HG03135 (cell line): ENCODE results near the gene RXFP4.
"Not testable (repeated sequence)": the region's sequence is repeated elsewhere in the genome, so short reads cannot be mapped to it uniquely, and the experiment has no call there.

Experiments used
- ATAC-seq: cut with Tn5 transposase; IDR thresholded peaks from one replicate; pipeline ENCODE4 v1.9.1; 2021; ENCODE audit warnings: mild to moderate bottlenecking, moderate library complexity; ENCODE audit not compliant: unreplicated experiment

RXFP4 gene

GRCh38 chr1:155930725-155931124 lies 10.7 kb upstream of the RXFP4 start:
- ATAC-seq: not testable (repeated sequence)

- no peak for ATAC-seq
Observed at GRCh38 chr1:155931332-155932038, 10.0 kb upstream of the RXFP4 start.

GRCh38 chr1:155932081-155932480 lies 9.4 kb upstream of the RXFP4 start:
- no peak for ATAC-seq

GRCh38 chr1:155932487-155932886 lies 9.0 kb upstream of the RXFP4 start:
- ATAC-seq: no peak

GRCh38 chr1:155933591-155934096 lies 7.8 kb upstream of the RXFP4 start:
- no peak for ATAC-seq

- ATAC-seq: peak; percentile 96
Observed at GRCh38 chr1:155934097-155934935, 7.1 kb upstream of the RXFP4 start, which contains the start of gene KHDC4. KHDC4 (minus strand) TSS chr1:155934413; CDS start chr1:155934373, 40 bp downstream.

- no peak for ATAC-seq
Observed at GRCh38 chr1:155934936-155935590, 6.4 kb upstream of the RXFP4 start.

GRCh38 chr1:155938220-155938627 lies 3.2 kb upstream of the RXFP4 start:
- ATAC-seq: no peak

GRCh38 chr1:155940482-155940992 lies 901 bp upstream of the RXFP4 start:
- ATAC-seq: no peak

- ATAC-seq: no peak
Observed at GRCh38 chr1:155941845-155942531, 550 bp downstream of the RXFP4 start.

- no peak for ATAC-seq
Observed at GRCh38 chr1:155942578-155943141, 1.2 kb downstream of the RXFP4 start.

- ATAC-seq: no peak
Observed at GRCh38 chr1:155944444-155944799, 3.0 kb downstream of the RXFP4 start.

GRCh38 chr1:155946633-155947219 lies 5.3 kb downstream of the RXFP4 start:
- ATAC-seq: no peak

- no peak for ATAC-seq
Observed at GRCh38 chr1:155947292-155947691, 5.9 kb downstream of the RXFP4 start.

- no peak for ATAC-seq
Observed at GRCh38 chr1:155947741-155948140, 6.3 kb downstream of the RXFP4 start.

GRCh38 chr1:155950829-155951228 lies 9.4 kb downstream of the RXFP4 start:
- ATAC-seq: no peak

GRCh38 chr1:155951753-155952504 lies 10.5 kb downstream of the RXFP4 start:
- ATAC-seq: no peak

- ATAC-seq: no peak
Observed at GRCh38 chr1:155952505-155952890, 11.1 kb downstream of the RXFP4 start.

GRCh38 chr1:155954645-155955044 lies 13.2 kb downstream of the RXFP4 start:
- ATAC-seq: no peak
